DND-41 (cell line): Measurements from ENCODE around the gene ANKRD31.

Source experiments
- ATAC-seq: fragments of 200-7000 bp; cut with Tn5 transposase; 3 replicates; pipeline ENCODE4 v1.9.1; 2021; ENCODE audit warnings: low read depth; ENCODE audit not compliant: insufficient read depth
- DNase-seq: peaks from one replicate; pipeline ENCODE4 v3.0.0-alpha.2; 2020
- H2AFZ ChIP-seq: 2 replicates; pipeline ENCODE4 v1.6.0; 2012; ENCODE audit warnings: low read depth, low read length
- H3K27ac ChIP-seq: 2 replicates; pipeline ENCODE4 v1.5.1; 2012; ENCODE audit warnings: low read length, inconsistent platforms
- H3K27me3 ChIP-seq: fragments of 200-600 bp; sonication (generic); 2 replicates; pipeline ENCODE4 v1.6.0; 2012; ENCODE audit warnings: low read length, mild to moderate bottlenecking, inconsistent platforms; ENCODE audit not compliant: insufficient read depth, poor library complexity
- H3K36me3 ChIP-seq: 2 replicates; pipeline ENCODE4 v1.5.1; 2012; ENCODE audit warnings: low read length, inconsistent platforms; ENCODE audit not compliant: insufficient read depth
- H3K4me1 ChIP-seq: 2 replicates; pipeline ENCODE4 v1.5.1; 2012; ENCODE audit warnings: mild to moderate bottlenecking, low read length; ENCODE audit not compliant: insufficient read depth
- H3K4me2 ChIP-seq: 2 replicates; pipeline ENCODE4 v1.6.0; 2012; ENCODE audit warnings: mild to moderate bottlenecking, moderate library complexity, low read length, inconsistent platforms; ENCODE audit not compliant: insufficient read depth
- H3K4me3 ChIP-seq, 2 experiments: fragments of 200-600 bp in 1 of 2; shearing (Covaris generic) in 1 of 2; 2 replicates each; pipeline ENCODE4 v1.5.1; 2012 to 2016; ENCODE audit warnings: inconsistent platforms in 2 of 2, low read length in 2 of 2, mild to moderate bottlenecking in 2 of 2, low read depth in 1 of 2, moderate library complexity in 1 of 2
- H3K79me2 ChIP-seq: 2 replicates; pipeline ENCODE4 v1.6.0; 2012; ENCODE audit warnings: low read length, inconsistent platforms; ENCODE audit not compliant: insufficient read depth
- H3K9ac ChIP-seq: 2 replicates; pipeline ENCODE4 v1.6.0; 2012; ENCODE audit warnings: low read depth, mild to moderate bottlenecking, inconsistent platforms, low read length, moderate library complexity
- H3K9me3 ChIP-seq: 2 replicates; pipeline ENCODE4 v1.5.1; 2012; ENCODE audit warnings: low read length, moderate library complexity, mild to moderate bottlenecking, inconsistent platforms; ENCODE audit not compliant: insufficient read depth, severe bottlenecking
- H4K20me1 ChIP-seq: 2 replicates; pipeline ENCODE4 v1.6.0; 2012; ENCODE audit warnings: low read length; ENCODE audit not compliant: insufficient read depth
- EZH2 ChIP-seq: IDR thresholded peaks from 3 replicates; pipeline ENCODE4 v1.6.1; 2012; ENCODE audit warnings: borderline replicate concordance, low read depth, mild to moderate bottlenecking, moderate library complexity, low read length, inconsistent platforms; ENCODE audit not compliant: severe bottlenecking
- TF ChIP-seq, protein P1 (sequence below): IDR thresholded peaks from 2 replicates; pipeline ENCODE4 v1.5.1; 2012; ENCODE audit warnings: borderline replicate concordance, low read length, moderate library complexity, mild to moderate bottlenecking; ENCODE audit not compliant: poor library complexity, severe bottlenecking; ENCODE audit errors: extremely low read depth

The ANKRD31 gene

DNA sequence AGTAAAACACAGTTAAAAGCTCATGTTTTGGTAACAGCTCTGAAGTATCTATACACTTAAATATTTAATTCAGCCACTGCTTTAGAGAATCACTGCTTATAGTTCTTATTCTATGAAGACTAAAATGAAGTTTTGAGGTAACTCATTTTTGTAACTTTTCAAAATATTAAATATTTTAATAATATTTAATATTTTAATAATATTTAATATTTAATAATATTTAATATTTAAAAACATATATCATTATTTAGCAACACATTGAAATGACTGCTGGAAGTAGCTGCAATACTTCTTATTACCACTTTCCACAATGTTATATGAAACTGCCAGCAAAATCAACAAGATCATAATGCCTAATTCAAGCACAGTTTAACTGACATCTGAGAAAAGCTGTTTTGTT lies 165.6 kb downstream of the ANKRD31 start:
- no peak overlapping the region for H3K4me2 ChIP-seq
- H3K79me2 ChIP-seq = no peaks in the 10 kb centered on the region
- H3K4me3 ChIP-seq = no peak overlapping the region
- H3K4me1 ChIP-seq = no peaks in the 10 kb centered on the region
- no peaks in the 10 kb centered on the region for H3K27me3 ChIP-seq
- no peaks in the 10 kb centered on the region for H4K20me1 ChIP-seq
- H2AFZ ChIP-seq = no peak overlapping the region
- no peak overlapping the region for H3K9ac ChIP-seq
- DNase-seq (no peak), ATAC-seq (no peak)
- TF ChIP-seq, protein P1, sequence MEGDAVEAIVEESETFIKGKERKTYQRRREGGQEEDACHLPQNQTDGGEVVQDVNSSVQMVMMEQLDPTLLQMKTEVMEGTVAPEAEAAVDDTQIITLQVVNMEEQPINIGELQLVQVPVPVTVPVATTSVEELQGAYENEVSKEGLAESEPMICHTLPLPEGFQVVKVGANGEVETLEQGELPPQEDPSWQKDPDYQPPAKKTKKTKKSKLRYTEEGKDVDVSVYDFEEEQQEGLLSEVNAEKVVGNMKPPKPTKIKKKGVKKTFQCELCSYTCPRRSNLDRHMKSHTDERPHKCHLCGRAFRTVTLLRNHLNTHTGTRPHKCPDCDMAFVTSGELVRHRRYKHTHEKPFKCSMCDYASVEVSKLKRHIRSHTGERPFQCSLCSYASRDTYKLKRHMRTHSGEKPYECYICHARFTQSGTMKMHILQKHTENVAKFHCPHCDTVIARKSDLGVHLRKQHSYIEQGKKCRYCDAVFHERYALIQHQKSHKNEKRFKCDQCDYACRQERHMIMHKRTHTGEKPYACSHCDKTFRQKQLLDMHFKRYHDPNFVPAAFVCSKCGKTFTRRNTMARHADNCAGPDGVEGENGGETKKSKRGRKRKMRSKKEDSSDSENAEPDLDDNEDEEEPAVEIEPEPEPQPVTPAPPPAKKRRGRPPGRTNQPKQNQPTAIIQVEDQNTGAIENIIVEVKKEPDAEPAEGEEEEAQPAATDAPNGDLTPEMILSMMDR = no peak
- TF ChIP-seq EZH2 = no peak
- H3K36me3 ChIP-seq = no peaks in the 10 kb centered on the region
- no peak overlapping the region for H3K27ac ChIP-seq
- no peaks in the 10 kb centered on the region for H3K9me3 ChIP-seq

DNA sequence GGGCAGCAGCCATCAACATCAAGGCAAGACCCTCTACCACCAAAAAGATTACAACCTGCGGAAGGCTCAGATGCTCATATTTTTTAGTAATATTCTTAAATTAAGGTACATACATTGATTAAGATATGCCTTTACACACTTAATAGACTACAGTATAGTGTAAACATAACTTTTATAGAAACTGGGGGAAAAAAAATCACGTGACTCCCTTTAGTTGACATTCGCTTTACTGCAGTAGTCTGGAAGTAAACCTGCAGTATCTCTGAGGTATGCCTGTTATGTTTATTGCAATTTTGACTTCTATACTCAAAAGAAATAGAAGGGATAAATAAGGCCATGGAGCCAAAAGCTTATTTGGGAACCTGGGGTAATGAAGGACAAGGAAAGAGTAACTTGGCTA lies 169.2 kb downstream of the ANKRD31 start:
- H3K79me2 ChIP-seq = no peaks in the 10 kb centered on the region
- ATAC-seq (no peak), DNase-seq (no peak)
- no peak overlapping the region for H2AFZ ChIP-seq
- no peak for TF ChIP-seq EZH2
- TF ChIP-seq, protein P1 = no peak
- no peaks in the 10 kb centered on the region for H3K27me3 ChIP-seq
- H3K4me3 ChIP-seq = no peak overlapping the region
- H3K4me1 ChIP-seq = no peaks in the 10 kb centered on the region
- no peak overlapping the region for H3K27ac ChIP-seq
- H3K4me2 ChIP-seq = no peak overlapping the region
- no peaks in the 10 kb centered on the region for H3K36me3 ChIP-seq
- no peaks in the 10 kb centered on the region for H3K9me3 ChIP-seq
- H3K9ac ChIP-seq = no peak overlapping the region
- no peaks in the 10 kb centered on the region for H4K20me1 ChIP-seq

DNA sequence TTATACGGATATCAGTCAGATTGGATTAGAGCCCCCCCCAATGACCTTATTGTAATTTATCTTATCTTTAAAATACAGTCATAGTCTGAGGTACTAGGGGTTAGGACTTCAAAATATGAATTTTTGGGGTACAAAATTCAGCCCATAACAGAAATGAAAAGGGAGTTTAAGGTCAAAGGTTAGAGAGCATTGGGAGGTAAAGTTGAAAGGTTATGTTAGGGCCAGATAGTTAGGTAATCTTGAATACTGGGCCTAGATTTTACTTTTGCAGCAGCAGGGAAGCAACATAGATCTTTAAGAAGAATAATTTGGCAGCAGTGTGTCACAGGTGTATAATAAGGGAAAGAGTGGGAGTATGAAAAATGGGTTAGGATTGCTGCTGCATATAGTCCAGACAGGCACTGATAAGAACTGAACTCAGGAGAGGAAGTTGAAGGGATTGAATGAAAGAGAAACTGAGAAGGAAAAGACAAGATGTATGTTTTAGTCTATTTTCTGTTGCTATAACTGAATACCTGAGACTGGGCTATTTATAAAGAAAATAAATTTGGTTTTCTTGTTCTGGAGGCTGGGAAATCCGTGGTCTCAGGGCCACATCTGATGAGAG lies 173.7 kb downstream of the ANKRD31 start:
- Histone ChIP-seq H3K4me3 (no peak overlapping the region), H3K27me3 (no peaks in the 10 kb centered on the region), H3K9ac (no peak overlapping the region), H4K20me1 (no peaks in the 10 kb centered on the region), H2AFZ (no peak overlapping the region), H3K4me2 (no peak overlapping the region), H3K4me1 (peaks cover 15% of the 10 kb centered on the region), H3K9me3 (no peaks in the 10 kb centered on the region), H3K36me3 (no peaks in the 10 kb centered on the region), H3K79me2 (no peaks in the 10 kb centered on the region), H3K27ac (no peak overlapping the region)
- DNase-seq (no peak), ATAC-seq (no peak)
- TF ChIP-seq EZH2 = no peak
- TF ChIP-seq, protein P1 = no peak
